Pancreas (tissue), 10 donors: ENCODE measurements around the gene CALCOCO1. TPM values are rescaled to one million over a fixed set of nuclear protein-coding genes. Genes with fewer than 3 reads are reported as not detected.

Experiments
- ATAC-seq, 4 donors: fragments of 200-7000 bp; cut with Tn5 transposase; one replicate each; pipeline versions ENCODE4 v1.8.0 to v1.9.1; 2020; ENCODE audit warnings: mild to moderate bottlenecking in 4 of 4, moderate library complexity in 4 of 4
- DNase-seq, 6 donors: peaks; one replicate each; pipeline ENCODE4 v3.0.0-alpha.2; 2020
- FAIRE-seq: peaks from 2 replicates; lab custom pipeline; 2012; peaks lifted over from hg19 to GRCh38; lab: Jason Lieb, UNC
- H3K27ac ChIP-seq, 4 donors: fragments of 200-600 bp; sonication (generic); 1 replicate in 3 of 4; 2 replicates in 1 of 4; pipeline versions ENCODE4 v1.5.0 to v1.8.0; 2020
- H3K27me3 ChIP-seq, 4 donors: fragments of 200-600 bp; one replicate each; pipeline ENCODE4 v1.8.0; 2021
- H3K36me3 ChIP-seq, 3 donors: fragments of 200-600 bp; sonication (generic) in 1 of 3; one replicate each; pipeline versions ENCODE4 v1.5.0 to v1.8.0; 2020 to 2021
- H3K4me1 ChIP-seq, 3 donors: fragments of 200-600 bp; one replicate each; pipeline ENCODE4 v1.8.0; 2021
- H3K4me3 ChIP-seq, 4 donors: fragments of 200-600 bp; sonication (generic) in 2 of 4; one replicate each; pipeline versions ENCODE4 v1.5.0 to v1.8.0; 2020 to 2021
- H3K9me3 ChIP-seq, 4 donors: fragments of 200-600 bp; one replicate each; pipeline ENCODE4 v1.8.0; 2021
- WGBS, 2 donors: extraction: QIAGEN DNeasy Blood & Tissue Kit; methylation state at CpG; one replicate each; pipeline ENCODE4 v1.1.7; 2013; 5-methylcytosine and 5-hydroxymethylcytosine counted together
- intact Hi-C, 3 donors: fragments of 100-400 bp; cut with DNase I; formaldehyde crosslinking; loops; one replicate each; pipeline versions ENCODE4 v1.11.1 to v1.14.2; 2022
- polyA plus RNA-seq, 2 donors: library from polyadenylated mRNA; stranded (reverse); fragments of 200-250 nt; gene quantifications; one replicate each; pipeline ENCODE4 v1.2.3, GENCODE V29; 2013
- total RNA-seq, 6 donors: library from RNA; stranded (reverse); fragmentation: NEBNext Ultra II Directional in 4 of 6; extraction: Animal tissue kit (Norgen Biotek cat#: 25700) in 4 of 6; gene quantifications; one replicate each; pipeline versions ENCODE4 v1.2.1 to v1.2.4, GENCODE V29; 2021 to 2023
- TF ChIP-seq, protein P1 (sequence below), 4 donors: fragments of 200-600 bp; sonication (generic) in 3 of 4; IDR thresholded peaks; one replicate each; pipeline versions ENCODE4 v1.5.0 to v1.8.0; 2021; ENCODE audit warnings: antibody characterized with exemption in 4 of 4
- donor health status: healthy with polysubstance abuse.
- donor health status: DM: no; HTN: no; CAD: no; lungs with moderate emphysema.
- donor health status: DM: no; HTN: no; CAD: no.
- donor health status: control.
- donor health status: control.
- donor health status: Bipolar disorder and iron deficiency.
- donor health status: DM: yes; HTN: yes; CAD: no.
- donor health status: DM: no; HTN: no; CAD: no.
- donor health status: DM: no; HTN: no; CAD: no.
- donor health status: DM: yes; HTN: yes; CAD: no.

The CALCOCO1 gene
- total and polyA plus RNA-seq, 8 donors, result 28.2 to 103 (median 75.2) TPM

DNA sequence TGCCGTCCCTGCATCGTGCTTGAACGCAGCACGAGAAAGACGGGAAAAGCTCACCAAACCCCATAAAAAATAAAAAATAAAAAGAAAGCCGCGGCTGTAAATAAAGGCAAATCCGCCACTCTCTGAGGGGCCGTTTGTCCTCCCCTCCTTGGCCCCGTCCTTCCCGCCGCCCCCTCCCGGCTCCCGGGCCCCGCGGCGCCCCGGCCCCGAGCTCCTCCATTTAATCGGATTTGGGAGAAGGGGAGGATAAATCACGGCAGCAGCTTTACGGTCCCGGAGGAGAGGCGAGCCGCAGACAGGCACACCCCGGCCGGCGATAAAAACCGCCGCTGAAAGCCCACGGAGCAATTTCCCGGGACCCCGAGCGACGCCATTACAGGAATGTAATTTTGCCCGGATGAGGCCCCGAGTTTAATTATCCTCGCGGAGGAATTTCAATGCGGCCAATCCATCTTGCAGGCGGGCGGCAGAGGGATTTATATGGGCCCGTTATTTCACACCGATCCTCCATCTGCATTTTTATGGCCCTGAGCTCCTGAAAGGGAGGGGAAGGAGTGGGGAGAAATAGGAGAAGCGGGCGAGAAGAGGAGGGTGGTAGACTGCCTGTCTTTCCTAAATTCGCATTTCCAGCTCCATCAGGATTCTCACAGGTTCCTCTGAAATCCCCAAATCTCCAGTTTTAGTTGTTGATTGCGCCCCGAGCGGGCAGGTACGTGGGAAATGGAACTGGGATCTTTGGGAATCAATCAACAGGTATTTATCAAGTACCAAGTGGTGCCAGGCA lies 50.0 kb downstream of the CALCOCO1 start:
- ATAC-seq, result no peak
- Histone ChIP-seq H3K36me3 (peaks cover 0 to 2% (median 0%) of the 10 kb centered on the region in 3 donors), H3K9me3 (no peaks in the 10 kb centered on the region), H3K27ac (peak overlapping the region; percentile 55 to 89 (median 74)), H3K4me1 (peaks cover 5 to 17% (median 8%) of the 10 kb centered on the region in 3 donors), H3K27me3 (no peaks in the 10 kb centered on the region), H3K4me3 (peak overlapping the region in 3 of 4 donors; percentile 6 to 84 (median 66))
- no peak for FAIRE-seq
- intact Hi-C loops, result loop anchor here in 1 of 3 donors (5.0 kb wide), 1 partner anchor 135 kb away; no protein-coding TSS in a partner anchor
- WGBS, 2 donors, result 45 to 48% methylated on average over 46 to 51 of the region's 51 CpGs
- peak in 2 of 6 donors; percentile 58 to 59 for DNase-seq
- TF ChIP-seq, protein P1, sequence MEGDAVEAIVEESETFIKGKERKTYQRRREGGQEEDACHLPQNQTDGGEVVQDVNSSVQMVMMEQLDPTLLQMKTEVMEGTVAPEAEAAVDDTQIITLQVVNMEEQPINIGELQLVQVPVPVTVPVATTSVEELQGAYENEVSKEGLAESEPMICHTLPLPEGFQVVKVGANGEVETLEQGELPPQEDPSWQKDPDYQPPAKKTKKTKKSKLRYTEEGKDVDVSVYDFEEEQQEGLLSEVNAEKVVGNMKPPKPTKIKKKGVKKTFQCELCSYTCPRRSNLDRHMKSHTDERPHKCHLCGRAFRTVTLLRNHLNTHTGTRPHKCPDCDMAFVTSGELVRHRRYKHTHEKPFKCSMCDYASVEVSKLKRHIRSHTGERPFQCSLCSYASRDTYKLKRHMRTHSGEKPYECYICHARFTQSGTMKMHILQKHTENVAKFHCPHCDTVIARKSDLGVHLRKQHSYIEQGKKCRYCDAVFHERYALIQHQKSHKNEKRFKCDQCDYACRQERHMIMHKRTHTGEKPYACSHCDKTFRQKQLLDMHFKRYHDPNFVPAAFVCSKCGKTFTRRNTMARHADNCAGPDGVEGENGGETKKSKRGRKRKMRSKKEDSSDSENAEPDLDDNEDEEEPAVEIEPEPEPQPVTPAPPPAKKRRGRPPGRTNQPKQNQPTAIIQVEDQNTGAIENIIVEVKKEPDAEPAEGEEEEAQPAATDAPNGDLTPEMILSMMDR (IDR thresholded peaks at IDR 0.05), result no peak

DNA sequence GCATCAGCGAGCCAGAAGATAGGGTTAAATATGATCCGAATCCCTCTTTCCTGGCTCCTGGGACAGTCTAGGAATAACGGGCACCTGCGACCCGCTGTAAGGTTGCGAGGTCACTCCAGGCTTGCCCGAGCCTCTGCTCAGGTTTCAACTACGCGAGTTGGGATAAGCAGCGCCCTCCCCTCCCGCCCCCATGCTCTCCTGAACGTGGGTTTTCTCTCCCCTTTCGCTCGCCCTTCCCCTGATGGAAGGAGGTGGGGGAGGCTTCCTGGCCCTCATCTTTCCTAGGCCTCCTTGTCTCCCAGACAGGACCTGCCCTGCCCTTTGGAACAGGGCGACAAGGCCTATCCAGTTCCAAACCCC lies 50.6 kb downstream of the CALCOCO1 start:
- intact Hi-C loops, result loop anchor here in 1 of 3 donors (5.0 kb wide), 1 partner anchor 134 kb away; no protein-coding TSS in a partner anchor
- WGBS, 2 donors, result 16 to 19% methylated on average over 14 to 15 of the region's 15 CpGs
- TF ChIP-seq, protein P1 (IDR thresholded peaks at IDR 0.05), result no peak
- Histone ChIP-seq H3K27ac (peak overlapping the region; percentile 55 to 89 (median 74)), H3K9me3 (no peaks in the 10 kb centered on the region), H3K36me3 (peaks cover 0 to 8% (median under 1%) of the 10 kb centered on the region in 3 donors), H3K4me3 (peak overlapping the region; percentile 6 to 84 (median 41)), H3K27me3 (no peaks in the 10 kb centered on the region), H3K4me1 (peaks cover 5 to 17% (median 8%) of the 10 kb centered on the region in 3 donors)
- FAIRE-seq, result no peak
- DNase-seq, result peak in 4 of 6 donors; percentile 31 to 64 (median 48)
- ATAC-seq, result peak; percentile 9 to 28 (median 22)

DNA sequence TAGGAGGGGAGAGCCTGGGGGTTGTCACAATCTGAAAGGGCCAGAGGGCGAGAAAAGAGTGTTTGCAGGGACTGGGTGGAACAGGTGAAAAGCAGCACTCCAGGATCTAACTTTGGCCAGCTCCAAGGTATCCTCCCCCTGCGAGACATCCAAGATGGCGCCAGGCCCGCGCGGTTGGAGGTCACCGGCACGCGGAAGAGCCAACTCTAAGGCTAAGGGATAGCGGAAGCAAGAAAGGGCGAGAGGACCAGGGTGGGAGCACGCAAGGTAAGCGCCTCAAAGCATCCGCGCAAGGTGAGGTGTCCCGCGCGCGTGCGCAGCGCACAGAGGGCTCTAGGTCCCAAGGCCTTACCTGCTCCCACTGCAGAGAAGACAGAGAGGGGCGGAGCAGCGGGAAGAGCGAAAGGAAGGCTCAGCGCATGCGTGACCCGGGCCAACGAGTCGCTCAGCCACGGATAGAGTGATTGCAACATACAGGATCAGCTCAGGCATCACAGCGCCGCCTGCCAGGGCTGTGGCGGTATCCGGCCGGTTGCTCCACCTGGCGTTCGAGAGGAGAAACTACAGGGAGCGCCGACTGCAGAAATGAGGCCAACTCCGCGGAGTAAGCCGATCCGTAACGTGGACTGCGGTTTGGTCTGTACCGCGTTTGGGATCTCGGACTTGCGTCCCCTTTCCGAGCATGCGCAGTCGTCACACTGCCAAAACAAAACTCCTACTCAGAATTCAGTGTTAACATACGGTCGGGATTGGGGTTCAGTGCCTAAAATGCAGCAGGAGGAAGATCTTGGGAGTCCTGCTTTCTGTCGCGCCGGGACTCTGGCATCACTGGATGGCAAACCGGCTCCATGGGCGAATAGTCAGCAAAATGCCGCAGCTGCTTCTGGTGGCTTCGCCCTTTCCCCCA lies 51.3 kb downstream of the CALCOCO1 start, which contains the start of gene ATP5MC2:
Gene ATP5MC2, minus strand, starts transcription at position 383 of the 907 bp plus-strand sequence. CDS start 3,469 bp downstream, outside the sequence.
- no peak for FAIRE-seq
- H3K27ac ChIP-seq, result peak within 1 kb of the TSS; percentile 58 to 89 (median 78)
- H3K9me3 ChIP-seq, result no peaks in the 10 kb centered on the region
- DNase-seq, result peak; percentile 95 to 99 (median 97)
- peaks cover 5 to 17% (median 8%) of the 10 kb centered on the region in 3 donors for H3K4me1 ChIP-seq
- H3K4me3 ChIP-seq, result peak within 1 kb of the TSS; percentile 33 to 84 (median 61)
- TF ChIP-seq, protein P1 (IDR thresholded peaks at IDR 0.05), result peak; percentile 95 to 99 (median 98)
- peaks cover 0 to 15% (median 4%) of the 10 kb centered on the region in 3 donors for H3K36me3 ChIP-seq
- WGBS, 2 donors, result 1 to 2% methylated on average over 61 of the region's 61 CpGs
- peak; percentile 96 to 97 (median 96) for ATAC-seq
- no peaks in the 10 kb centered on the region for H3K27me3 ChIP-seq
- intact Hi-C loops, result loop anchor here in 1 of 3 donors (5.0 kb wide), 1 partner anchor 134 kb away; no protein-coding TSS in a partner anchor

DNA sequence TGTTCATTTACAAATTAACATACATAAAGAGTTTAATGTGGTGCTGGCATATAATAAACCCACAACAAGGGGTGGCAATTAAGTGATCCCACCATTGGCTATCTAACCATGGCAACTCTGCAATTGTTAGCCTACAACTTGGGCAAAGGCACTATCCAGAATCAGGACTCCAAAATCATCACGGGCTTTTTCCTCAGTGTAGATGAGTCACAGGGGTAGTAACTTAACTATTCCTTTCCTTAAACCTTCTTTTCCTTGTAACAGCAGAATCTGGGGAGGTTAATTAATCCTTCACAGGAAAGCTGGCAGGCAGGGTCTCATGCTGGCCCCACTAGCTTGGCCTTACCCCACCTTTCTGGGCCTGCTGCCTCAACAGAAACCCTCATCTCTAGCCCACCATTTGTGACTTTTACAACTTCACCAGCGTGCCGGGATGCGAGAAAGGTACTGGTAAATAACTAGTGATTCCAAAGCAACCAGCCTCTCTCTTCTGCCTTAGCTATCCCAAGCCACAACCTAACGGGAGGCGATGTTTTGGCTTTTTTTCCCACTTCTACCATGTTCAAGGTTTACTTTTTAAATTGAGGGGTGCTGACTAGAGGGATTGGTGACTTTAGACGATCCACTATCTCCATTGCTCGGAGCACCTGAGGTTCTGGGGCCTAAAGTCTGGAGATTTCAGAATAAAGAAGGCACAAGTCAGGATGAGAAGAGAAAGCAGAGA lies 52.1 kb downstream of the CALCOCO1 start:
- WGBS, 2 donors, result 21 to 27% methylated on average over 8 of the region's 8 CpGs
- H3K4me3 ChIP-seq, result peak overlapping the region; percentile 33 to 84 (median 61)
- intact Hi-C loops, result loop anchor here in 2 of 3 donors (5.0 kb wide), 2 partner anchors 128 to 133 kb away; no protein-coding TSS in a partner anchor
- FAIRE-seq (no peak), ATAC-seq (no peak), DNase-seq (no peak)
- H3K36me3 ChIP-seq, result peaks cover 0 to 23% (median 4%) of the 10 kb centered on the region in 3 donors
- H3K9me3 ChIP-seq, result no peaks in the 10 kb centered on the region
- H3K27ac ChIP-seq, result peak overlapping the region; percentile 54 to 89 (median 78)
- H3K27me3 ChIP-seq, result no peaks in the 10 kb centered on the region
- TF ChIP-seq, protein P1 (IDR thresholded peaks at IDR 0.05), result no peak
- peaks cover 5 to 17% (median 8%) of the 10 kb centered on the region in 3 donors for H3K4me1 ChIP-seq
